SU-DHL-6 (cell line): ENCODE data around the gene EGLN1.
"Not testable (repeated sequence)": the region's sequence is repeated elsewhere in the genome, so short reads cannot be mapped to it uniquely, and the experiment has no call there.

Source experiments
- H2AFZ ChIP-seq: fragments of 200-600 bp; sonication (generic); 2 replicates; pipeline ENCODE4 v1.6.1; 2014; ENCODE audit warnings: low read depth, mild to moderate bottlenecking, moderate library complexity, mixed read lengths, antibody characterized with exemption, low read length; ENCODE audit not compliant: severe bottlenecking
- H3F3A ChIP-seq: fragments of 200-600 bp; shearing (Covaris generic); 2 replicates; pipeline ENCODE4 v1.6.0; 2016; ENCODE audit warnings: antibody characterized with exemption, mild to moderate bottlenecking; ENCODE audit not compliant: insufficient read depth
- H3K27ac ChIP-seq: fragments of 200-600 bp; sonication (generic); 2 replicates; pipeline ENCODE4 v1.5.1; 2016; ENCODE audit warnings: low read depth, mild to moderate bottlenecking, low read length, moderate library complexity, mixed read lengths
- H3K27me3 ChIP-seq: fragments of 200-600 bp; sonication (generic), shearing (Covaris generic); 2 replicates; pipeline ENCODE4 v1.6.0; 2014; ENCODE audit warnings: mild to moderate bottlenecking, low read length
- H3K36me3 ChIP-seq: fragments of 200-600 bp; sonication (generic); 2 replicates; pipeline ENCODE4 v1.6.1; 2014; ENCODE audit warnings: mild to moderate bottlenecking, low read length, mixed read lengths
- H3K4me2 ChIP-seq: fragments of 300-600, 200-600 bp; shearing (Covaris generic), sonication (generic); 2 replicates; pipeline ENCODE4 v1.6.0; 2014; ENCODE audit warnings: low read length, low read depth, mild to moderate bottlenecking; ENCODE audit not compliant: poor library complexity, severe bottlenecking
- H3K4me3 ChIP-seq: fragments of 200-600 bp; sonication (generic); 2 replicates; pipeline ENCODE4 v1.5.1; 2014; ENCODE audit warnings: antibody characterized with exemption, low read length, mild to moderate bottlenecking, mixed read lengths; ENCODE audit not compliant: insufficient read depth, poor library complexity, severe bottlenecking
- H3K79me2 ChIP-seq: fragments of 200-600 bp; sonication (generic); 2 replicates; pipeline ENCODE4 v1.6.1; 2014; ENCODE audit warnings: mild to moderate bottlenecking, low read length, moderate library complexity; ENCODE audit not compliant: insufficient read depth
- H3K9ac ChIP-seq: fragments of 200-600 bp; sonication (generic); 2 replicates; pipeline ENCODE4 v1.7.0; 2014; ENCODE audit warnings: mild to moderate bottlenecking, low read length
- H3K9me2 ChIP-seq: fragments of 200-600 bp; sonication (generic); replicated peaks from 2 replicates; pipeline ENCODE4 v1.6.1; 2014; ENCODE audit warnings: low read length; ENCODE audit not compliant: insufficient read depth
- H3K9me3 ChIP-seq: fragments of 200-600 bp; sonication (generic); 2 replicates; pipeline ENCODE4 v1.6.1; 2014; ENCODE audit warnings: low read length, mixed read lengths; ENCODE audit not compliant: insufficient read depth
- H4K20me1 ChIP-seq: fragments of 200-600 bp; sonication (generic); 2 replicates; pipeline ENCODE4 v1.6.1; 2014; ENCODE audit warnings: low read depth, mild to moderate bottlenecking, antibody characterized with exemption, low read length, moderate library complexity, mixed read lengths
- EZH2phosphoT487 ChIP-seq: fragments of 200-600 bp; sonication (generic), shearing (Covaris generic); conservative IDR thresholded peaks from 2 replicates; pipeline ENCODE4 v1.6.1; 2018; ENCODE audit warnings: mild to moderate bottlenecking, antibody characterized with exemption, low read length, moderate library complexity, mixed read lengths
- TF ChIP-seq, protein P1 (sequence below): fragments of 200-600 bp; sonication (generic); IDR thresholded peaks from one replicate; pipeline ENCODE4 v1.5.1; 2017; ENCODE audit warnings: antibody characterized with exemption, mild to moderate bottlenecking, low read length, moderate library complexity; ENCODE audit not compliant: insufficient read depth, poor library complexity, severe bottlenecking

EGLN1 gene

DNA sequence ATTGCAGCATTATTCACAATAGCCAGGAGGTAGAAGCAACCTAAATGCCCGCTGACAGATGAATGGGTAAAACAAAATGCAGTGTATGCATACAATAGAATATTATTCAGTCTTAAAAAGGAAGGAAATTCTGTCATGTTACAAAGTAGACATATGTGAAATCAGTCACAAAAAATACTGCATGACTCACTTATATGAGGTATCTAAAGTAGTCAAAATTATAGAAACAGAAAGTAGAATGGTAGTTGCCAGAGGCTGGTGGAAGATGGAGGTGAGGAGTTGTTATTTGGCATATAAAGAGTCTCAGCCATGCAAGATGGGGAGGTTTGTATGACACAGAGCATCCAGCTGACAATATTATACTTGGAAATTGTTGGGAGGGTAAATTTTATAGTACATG, 43.0 kb upstream of the EGLN1 start:
- Histone ChIP-seq H3K9me3 (no peaks in the 10 kb centered on the region), H3F3A (no peaks in the 10 kb centered on the region), H3K9me2 (no peaks in the 10 kb centered on the region), H4K20me1 (no peaks in the 10 kb centered on the region), H3K27ac (no peak overlapping the region), H3K27me3 (no peaks in the 10 kb centered on the region), H2AFZ (no peak overlapping the region), H3K9ac (no peak overlapping the region), H3K79me2 (no peaks in the 10 kb centered on the region), H3K36me3 (no peaks in the 10 kb centered on the region), H3K4me2 (no peak overlapping the region), H3K4me3 (no peak overlapping the region)
- TF ChIP-seq, protein P1, sequence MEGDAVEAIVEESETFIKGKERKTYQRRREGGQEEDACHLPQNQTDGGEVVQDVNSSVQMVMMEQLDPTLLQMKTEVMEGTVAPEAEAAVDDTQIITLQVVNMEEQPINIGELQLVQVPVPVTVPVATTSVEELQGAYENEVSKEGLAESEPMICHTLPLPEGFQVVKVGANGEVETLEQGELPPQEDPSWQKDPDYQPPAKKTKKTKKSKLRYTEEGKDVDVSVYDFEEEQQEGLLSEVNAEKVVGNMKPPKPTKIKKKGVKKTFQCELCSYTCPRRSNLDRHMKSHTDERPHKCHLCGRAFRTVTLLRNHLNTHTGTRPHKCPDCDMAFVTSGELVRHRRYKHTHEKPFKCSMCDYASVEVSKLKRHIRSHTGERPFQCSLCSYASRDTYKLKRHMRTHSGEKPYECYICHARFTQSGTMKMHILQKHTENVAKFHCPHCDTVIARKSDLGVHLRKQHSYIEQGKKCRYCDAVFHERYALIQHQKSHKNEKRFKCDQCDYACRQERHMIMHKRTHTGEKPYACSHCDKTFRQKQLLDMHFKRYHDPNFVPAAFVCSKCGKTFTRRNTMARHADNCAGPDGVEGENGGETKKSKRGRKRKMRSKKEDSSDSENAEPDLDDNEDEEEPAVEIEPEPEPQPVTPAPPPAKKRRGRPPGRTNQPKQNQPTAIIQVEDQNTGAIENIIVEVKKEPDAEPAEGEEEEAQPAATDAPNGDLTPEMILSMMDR, result no peak
- TF ChIP-seq EZH2phosphoT487, result no peak

- H3K9me3 ChIP-seq, result no peaks in the 10 kb centered on the region
- H4K20me1 ChIP-seq, result no peaks in the 10 kb centered on the region
- no peaks in the 10 kb centered on the region for H3K79me2 ChIP-seq
- H3K4me3 ChIP-seq, result no peak overlapping the region
- TF ChIP-seq EZH2phosphoT487, result no peak
- TF ChIP-seq, protein P1, result no peak
- no peak overlapping the region for H3K27ac ChIP-seq
- H2AFZ ChIP-seq, result no peak overlapping the region
- no peak overlapping the region for H3K4me2 ChIP-seq
- H3F3A ChIP-seq, result no peaks in the 10 kb centered on the region
- no peaks in the 10 kb centered on the region for H3K36me3 ChIP-seq
- no peaks in the 10 kb centered on the region for H3K9me2 ChIP-seq
- no peak overlapping the region for H3K9ac ChIP-seq
- no peaks in the 10 kb centered on the region for H3K27me3 ChIP-seq
Observed at GRCh38 chr1:231463541-231463940, 41.5 kb upstream of the EGLN1 start.

DNA sequence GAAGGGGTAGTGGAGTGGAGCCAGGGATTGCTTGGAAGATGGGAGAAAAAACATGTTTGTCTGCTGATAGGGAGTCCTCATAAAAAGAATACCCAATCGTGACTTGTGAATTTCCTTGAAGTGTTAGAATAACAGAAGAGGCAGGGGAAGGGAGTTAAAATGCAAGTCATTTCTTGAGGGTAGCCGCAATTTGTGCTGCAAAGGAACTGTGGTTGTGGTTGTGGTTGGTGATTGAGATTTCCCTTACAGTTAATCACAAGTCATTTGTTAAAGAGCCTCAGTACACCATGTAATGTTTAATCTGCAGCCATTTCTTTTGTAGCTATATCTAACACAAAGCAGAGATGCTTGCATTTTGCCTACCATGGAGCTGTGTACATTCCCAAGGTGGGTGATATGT, 38.5 kb upstream of the EGLN1 start:
- H3K9me2 ChIP-seq, result no peaks in the 10 kb centered on the region
- no peak overlapping the region for H2AFZ ChIP-seq
- no peaks in the 10 kb centered on the region for H3K36me3 ChIP-seq
- no peaks in the 10 kb centered on the region for H3F3A ChIP-seq
- H3K4me3 ChIP-seq, result no peak overlapping the region
- no peak overlapping the region for H3K9ac ChIP-seq
- no peak overlapping the region for H3K4me2 ChIP-seq
- no peak for TF ChIP-seq EZH2phosphoT487
- TF ChIP-seq, protein P1, result no peak
- no peak overlapping the region for H3K27ac ChIP-seq
- H4K20me1 ChIP-seq, result no peaks in the 10 kb centered on the region
- no peaks in the 10 kb centered on the region for H3K27me3 ChIP-seq
- no peaks in the 10 kb centered on the region for H3K9me3 ChIP-seq
- no peaks in the 10 kb centered on the region for H3K79me2 ChIP-seq

- H4K20me1 ChIP-seq, H3K4me2 ChIP-seq, H3K36me3 ChIP-seq, H3F3A ChIP-seq, H3K4me3 ChIP-seq, H3K27ac ChIP-seq, H3K27me3 ChIP-seq, H2AFZ ChIP-seq, H3K9ac ChIP-seq, H3K9me3 ChIP-seq, H3K79me2 ChIP-seq, H3K9me2 ChIP-seq: not testable (repeated sequence)
Observed at GRCh38 chr1:231459438-231459837, 37.4 kb upstream of the EGLN1 start.

- not testable (repeated sequence) for H3K9me2 ChIP-seq, H3K4me2 ChIP-seq, H3K36me3 ChIP-seq, H3K27ac ChIP-seq, H3K4me3 ChIP-seq, H2AFZ ChIP-seq, H3K9me3 ChIP-seq, H3K79me2 ChIP-seq, H3K9ac ChIP-seq, H4K20me1 ChIP-seq, H3K27me3 ChIP-seq, H3F3A ChIP-seq
Observed at GRCh38 chr1:231457956-231458355, 35.9 kb upstream of the EGLN1 start.

GRCh38 chr1:231454133-231454532, 32.0 kb upstream of the EGLN1 start:
- H3K79me2 ChIP-seq, H3K9me2 ChIP-seq, H3K4me3 ChIP-seq, H3K9me3 ChIP-seq, H2AFZ ChIP-seq, H3F3A ChIP-seq, H3K27ac ChIP-seq, H3K36me3 ChIP-seq, H4K20me1 ChIP-seq, H3K27me3 ChIP-seq, H3K9ac ChIP-seq, H3K4me2 ChIP-seq: not testable (repeated sequence)
